CD4-positive, alpha-beta T cell (primary cell): Measurements from ENCODE around the gene ARHGEF4. TPM values are rescaled to one million over a fixed set of nuclear protein-coding genes. Genes with fewer than 3 reads are reported as not detected.

Source experiments
- ATAC-seq: fragments of 200-7000 bp; cut with Tn5 transposase; one replicate; pipeline ENCODE4 v1.10.0; 2022; ENCODE audit warnings: mild to moderate bottlenecking; ENCODE audit not compliant: poor library complexity
- CTCF ChIA-PET: fragments of 350-600 bp; sonication (Branson Sonifier 250); formaldehyde crosslinking; loops from one replicate; lab custom pipeline; 2021; ENCODE audit warnings: antibody characterized with exemption, inconsistent platforms; lab: Charles Lee
- POLR2A ChIA-PET: fragments of 350-600 bp; sonication (Branson Sonifier 250); formaldehyde crosslinking; loops from one replicate; lab custom pipeline; 2021; ENCODE audit warnings: antibody characterized with exemption, inconsistent platforms; lab: Charles Lee
- DNase-seq, 14 experiments: peaks; one replicate each; pipeline ENCODE4 v3.0.0-alpha.2; 2013 to 2020; ENCODE audit warnings: mixed read lengths in 2 of 14
- H3K27ac ChIP-seq, 2 donors: one replicate each; pipeline versions ENCODE4 v1.5.1 to v1.7.0; 2013; ENCODE audit warnings: low read length in 2 of 2, low read depth in 1 of 2, mild to moderate bottlenecking in 1 of 2
- H3K27me3 ChIP-seq, 2 experiments: 1 replicate in 1 of 2; 2 replicates in 1 of 2; pipeline versions ENCODE4 v1.6.1 to v1.7.0; 2013; ENCODE audit warnings: low read length in 2 of 2, control low read depth in 1 of 2, mild to moderate bottlenecking in 1 of 2, moderate library complexity in 1 of 2; ENCODE audit not compliant: insufficient read depth in 2 of 2, control insufficient read depth in 1 of 2
- H3K36me3 ChIP-seq: one replicate; pipeline ENCODE4 v1.6.1; 2013; ENCODE audit warnings: low read length, control low read depth; ENCODE audit not compliant: insufficient read depth
- H3K4me1 ChIP-seq: one replicate; pipeline ENCODE4 v1.6.1; 2013; ENCODE audit warnings: low read length, control low read depth; ENCODE audit not compliant: insufficient read depth
- H3K4me3 ChIP-seq: one replicate; pipeline ENCODE4 v1.5.1; 2013; ENCODE audit warnings: mild to moderate bottlenecking, low read length, moderate library complexity
- H3K9me3 ChIP-seq, 2 experiments: 1 replicate in 1 of 2; 2 replicates in 1 of 2; pipeline versions ENCODE4 v1.6.1 to v1.7.0; 2013; ENCODE audit warnings: low read length in 2 of 2, mild to moderate bottlenecking in 2 of 2, control low read depth in 1 of 2, moderate library complexity in 1 of 2; ENCODE audit not compliant: control insufficient read depth in 1 of 2, insufficient read depth in 1 of 2
- H3K27ac Mint-ChIP-seq: one replicate; pipeline ENCODE4 v1.8.0; 2020; ENCODE audit warnings: mixed read lengths
- H3K27me3 Mint-ChIP-seq: one replicate; pipeline ENCODE4 v1.8.0; 2021; ENCODE audit warnings: mixed read lengths
- H3K36me3 Mint-ChIP-seq: one replicate; pipeline ENCODE4 v1.8.0; 2021; ENCODE audit warnings: low read depth, mixed read lengths
- H3K4me1 Mint-ChIP-seq: one replicate; pipeline ENCODE4 v1.8.0; 2021; ENCODE audit warnings: low read depth, mixed read lengths
- H3K4me3 Mint-ChIP-seq: one replicate; pipeline ENCODE4 v1.8.0; 2020; ENCODE audit warnings: mild to moderate bottlenecking, mixed read lengths
- H3K9me3 Mint-ChIP-seq: one replicate; pipeline ENCODE4 v1.8.0; 2020; ENCODE audit warnings: mixed read lengths
- intact Hi-C, 2 experiments: fragments of 100-400 bp; cut with DNase I in 1 of 2; cut with micrococcal nuclease in 1 of 2; formaldehyde crosslinking; loops; one replicate each; pipeline versions ENCODE4 v1.15.1 to v1.9.0; 2023 to 2025; cut with DNase I, micrococcal nuclease
- total RNA-seq, 174 experiments: library from RNA in 2 of 174; stranded (reverse) in 2 of 174; gene quantifications; one replicate each; pipeline ENCODE4 v1.2.3 and lab custom pipeline; 2021 to 2026
- TF ChIP-seq, protein P1 (sequence below): fragments of 200-600 bp; IDR thresholded peaks from one replicate; pipeline ENCODE4 v1.8.0; 2022; ENCODE audit warnings: antibody characterized with exemption, mild to moderate bottlenecking

Gene ARHGEF4
- total RNA-seq, 2 experiments from 2014 or later = 3.6 to 4.1 TPM

DNA sequence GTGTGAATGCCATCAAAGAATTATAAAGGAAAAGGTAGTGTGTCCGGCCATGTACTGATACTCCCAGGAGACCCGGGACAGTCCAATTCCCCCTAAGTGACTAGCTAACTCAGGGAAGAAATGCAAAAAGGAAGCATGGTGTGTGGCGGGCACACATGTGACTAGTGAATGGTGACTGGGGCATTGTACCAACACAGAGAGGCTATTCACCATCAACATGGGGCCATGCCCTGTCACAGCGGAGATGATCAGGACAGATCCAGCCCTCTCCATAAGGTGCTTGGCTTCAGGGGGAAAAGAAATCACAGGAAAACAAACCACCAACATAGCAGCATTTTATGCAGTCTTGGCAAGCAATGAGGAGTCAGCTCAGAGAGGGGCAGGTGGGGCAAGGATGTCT is 222.2 kb downstream of the ARHGEF4 start:
- DNase-seq = no peak
- Mint-ChIP-seq H3K4me1 (peaks cover 48% of the 10 kb centered on the region), H3K9me3 (no peaks in the 10 kb centered on the region), H3K27ac (no peak overlapping the region), H3K27me3 (no peaks in the 10 kb centered on the region), H3K4me3 (no peak overlapping the region), H3K36me3 (peaks cover 88% of the 10 kb centered on the region)
- Histone ChIP-seq H3K4me1 (no peaks in the 10 kb centered on the region), H3K4me3 (no peak overlapping the region), H3K9me3 (no peaks in the 10 kb centered on the region), H3K27me3 (no peaks in the 10 kb centered on the region), H3K27ac (no peak overlapping the region), H3K36me3 (peaks cover 60% of the 10 kb centered on the region)
- POLR2A ChIA-PET = no interaction called here
- CTCF ChIA-PET = no interaction called here
- ATAC-seq = no peak
- TF ChIP-seq, protein P1, sequence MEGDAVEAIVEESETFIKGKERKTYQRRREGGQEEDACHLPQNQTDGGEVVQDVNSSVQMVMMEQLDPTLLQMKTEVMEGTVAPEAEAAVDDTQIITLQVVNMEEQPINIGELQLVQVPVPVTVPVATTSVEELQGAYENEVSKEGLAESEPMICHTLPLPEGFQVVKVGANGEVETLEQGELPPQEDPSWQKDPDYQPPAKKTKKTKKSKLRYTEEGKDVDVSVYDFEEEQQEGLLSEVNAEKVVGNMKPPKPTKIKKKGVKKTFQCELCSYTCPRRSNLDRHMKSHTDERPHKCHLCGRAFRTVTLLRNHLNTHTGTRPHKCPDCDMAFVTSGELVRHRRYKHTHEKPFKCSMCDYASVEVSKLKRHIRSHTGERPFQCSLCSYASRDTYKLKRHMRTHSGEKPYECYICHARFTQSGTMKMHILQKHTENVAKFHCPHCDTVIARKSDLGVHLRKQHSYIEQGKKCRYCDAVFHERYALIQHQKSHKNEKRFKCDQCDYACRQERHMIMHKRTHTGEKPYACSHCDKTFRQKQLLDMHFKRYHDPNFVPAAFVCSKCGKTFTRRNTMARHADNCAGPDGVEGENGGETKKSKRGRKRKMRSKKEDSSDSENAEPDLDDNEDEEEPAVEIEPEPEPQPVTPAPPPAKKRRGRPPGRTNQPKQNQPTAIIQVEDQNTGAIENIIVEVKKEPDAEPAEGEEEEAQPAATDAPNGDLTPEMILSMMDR = no peak
- intact Hi-C loops = no loop called here

DNA sequence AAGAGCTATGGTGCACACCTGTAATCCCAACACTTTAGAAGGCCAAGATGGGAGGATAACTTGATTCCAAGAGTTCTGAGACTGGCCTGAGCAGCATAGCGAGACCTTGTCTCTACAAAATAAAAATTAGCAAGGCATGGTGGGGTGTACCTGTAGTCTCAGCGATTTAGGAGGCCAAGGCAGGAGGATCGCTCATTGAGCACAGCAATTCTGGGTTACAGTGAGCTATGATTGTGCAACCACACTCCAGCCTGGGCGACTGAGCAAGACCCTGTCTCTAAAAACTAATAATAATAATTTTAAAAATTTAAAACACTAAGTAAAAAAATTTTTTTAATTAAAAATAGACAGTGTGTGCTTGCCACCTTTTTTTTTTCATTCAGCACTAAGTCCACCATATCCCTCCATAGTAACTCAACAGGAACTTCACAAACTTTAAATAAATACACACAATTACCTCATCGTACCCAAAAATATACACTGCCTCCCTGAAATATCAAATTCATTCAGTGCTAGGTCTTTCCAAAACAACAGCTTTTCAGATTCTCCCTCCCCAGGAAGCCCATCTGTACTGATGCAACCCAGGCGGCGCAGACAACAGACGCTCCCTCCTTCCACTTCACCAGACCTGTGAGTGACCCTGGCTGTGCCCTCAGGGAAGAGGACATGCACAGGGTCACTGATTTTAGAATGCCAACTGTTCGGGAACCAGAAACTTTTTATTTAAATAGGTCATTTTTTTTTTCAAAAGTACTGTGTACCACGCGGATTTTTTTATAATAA is 227.0 kb downstream of the ARHGEF4 start:
- H3K4me3 ChIP-seq = no peak overlapping the region
- peaks cover 54% of the 10 kb centered on the region for H3K36me3 ChIP-seq
- no peak for DNase-seq
- intact Hi-C loops = no loop called here
- CTCF ChIA-PET = no interaction called here
- peaks cover 4% of the 10 kb centered on the region for H3K4me1 ChIP-seq
- no peak overlapping the region for H3K4me3 Mint-ChIP-seq
- no peaks in the 10 kb centered on the region for H3K9me3 Mint-ChIP-seq
- peaks cover 84% of the 10 kb centered on the region for H3K36me3 Mint-ChIP-seq
- no peak overlapping the region for H3K27ac Mint-ChIP-seq
- POLR2A ChIA-PET = no interaction called here
- H3K9me3 ChIP-seq = no peaks in the 10 kb centered on the region
- H3K4me1 Mint-ChIP-seq = peaks cover 43% of the 10 kb centered on the region
- ATAC-seq = no peak
- H3K27me3 Mint-ChIP-seq = no peaks in the 10 kb centered on the region
- no peak overlapping the region for H3K27ac ChIP-seq
- TF ChIP-seq, protein P1 = no peak
- H3K27me3 ChIP-seq = no peaks in the 10 kb centered on the region

DNA sequence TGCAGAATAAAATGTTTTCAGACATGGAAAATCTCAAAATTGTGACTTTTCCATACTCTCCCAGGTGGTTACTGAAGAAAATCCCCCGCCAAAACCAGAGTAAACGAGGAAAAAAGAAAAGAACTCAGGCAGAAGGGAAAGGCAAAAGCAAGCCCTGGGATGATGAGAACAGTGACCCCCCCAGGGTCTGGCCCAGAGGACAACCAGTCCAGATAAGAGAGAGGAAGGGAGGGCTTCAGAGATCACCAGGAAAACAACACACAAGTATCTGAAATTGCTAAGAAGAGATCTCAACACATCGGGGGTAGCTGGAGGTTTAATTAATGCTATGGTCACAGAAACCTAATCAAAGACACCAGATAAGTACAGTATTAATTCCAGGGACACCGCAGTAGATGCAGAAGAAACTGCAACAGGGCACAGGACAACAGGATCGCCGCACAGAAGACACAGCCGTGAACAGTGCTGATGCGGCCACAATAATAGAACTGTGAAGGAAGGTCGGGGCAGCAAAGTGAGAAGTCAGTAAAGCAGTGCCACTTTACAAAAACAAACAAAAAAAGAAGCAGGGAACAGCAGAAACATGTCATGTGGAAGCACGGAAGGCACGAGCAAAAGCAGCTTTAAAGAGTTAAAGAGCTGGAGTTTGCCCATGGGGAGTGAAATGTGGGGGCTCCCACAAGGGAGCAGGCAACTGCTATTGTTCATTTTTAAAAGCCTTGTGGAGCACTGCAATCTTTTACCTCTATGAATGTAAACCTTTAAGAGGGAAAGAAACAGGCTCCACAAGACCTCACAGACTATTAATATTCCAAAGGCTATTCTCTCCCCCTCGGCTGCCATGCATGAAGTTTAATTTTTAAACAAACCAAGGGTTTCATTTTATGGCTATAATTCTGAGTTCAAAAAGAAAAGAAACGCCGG is 228.1 kb downstream of the ARHGEF4 start:
- Histone ChIP-seq H3K27me3 (no peaks in the 10 kb centered on the region), H3K36me3 (peaks cover 52% of the 10 kb centered on the region), H3K4me1 (peaks cover 4% of the 10 kb centered on the region), H3K9me3 (no peaks in the 10 kb centered on the region), H3K27ac (no peak overlapping the region), H3K4me3 (no peak overlapping the region)
- H3K27me3 Mint-ChIP-seq = no peaks in the 10 kb centered on the region
- peaks cover 83% of the 10 kb centered on the region for H3K36me3 Mint-ChIP-seq
- intact Hi-C loops = no loop called here
- ATAC-seq (no peak), DNase-seq (no peak)
- no peaks in the 10 kb centered on the region for H3K9me3 Mint-ChIP-seq
- H3K27ac Mint-ChIP-seq = no peak overlapping the region
- CTCF ChIA-PET = no interaction called here
- no peak overlapping the region for H3K4me3 Mint-ChIP-seq
- peaks cover 38% of the 10 kb centered on the region for H3K4me1 Mint-ChIP-seq
- TF ChIP-seq, protein P1 = no peak
- POLR2A ChIA-PET = no interaction called here
